OCI-LY3 (cell line): ENCODE data around the gene FBXO33.

ENCODE experiments used
- H2AFZ ChIP-seq: fragments of 200-600, 300-600 bp; shearing (Covaris generic); 2 replicates; pipeline ENCODE4 v1.6.0; 2014; ENCODE audit warnings: antibody characterized with exemption, low read depth, low read length
- H3K27ac ChIP-seq: fragments of 200-600, 300-600 bp; sonication (generic); 2 replicates; pipeline ENCODE4 v1.5.1; 2014; ENCODE audit warnings: mild to moderate bottlenecking, low read length, moderate library complexity, mixed read lengths
- H3K27me3 ChIP-seq: fragments of 200-600, 300-600 bp; sonication (generic); 2 replicates; pipeline ENCODE4 v1.6.1; 2014; ENCODE audit warnings: low read depth, low read length, mixed read lengths
- H3K36me3 ChIP-seq: fragments of 200-600, 300-600 bp; sonication (generic); replicated peaks from 2 replicates; pipeline ENCODE3; 2014; ENCODE audit warnings: low read depth, low read length, mixed read lengths
- H3K4me1 ChIP-seq: fragments of 300-600, 200-600 bp; sonication (generic); 2 replicates; pipeline ENCODE4 v1.6.1; 2014; ENCODE audit warnings: low read length, mixed read lengths
- H3K4me2 ChIP-seq: fragments of 200-600, 300-600 bp; sonication (generic); 2 replicates; pipeline ENCODE4 v1.6.1; 2014; ENCODE audit warnings: low read length, mixed read lengths
- H3K4me3 ChIP-seq: fragments of 300-600, 200-600 bp; sonication (generic); 2 replicates; pipeline ENCODE4 v1.5.1; 2014; ENCODE audit warnings: antibody characterized with exemption, mild to moderate bottlenecking, low read length, moderate library complexity
- H3K79me2 ChIP-seq: fragments of 300-600, 200-600 bp; shearing (Covaris generic); 2 replicates; pipeline ENCODE4 v1.6.1; 2014; ENCODE audit warnings: mild to moderate bottlenecking, low read length, mixed read lengths
- H3K9ac ChIP-seq: fragments of 300-600, 200-600 bp; shearing (Covaris generic); 2 replicates; pipeline ENCODE4 v1.6.0; 2014; ENCODE audit warnings: mild to moderate bottlenecking, low read length, moderate library complexity
- H3K9me3 ChIP-seq: fragments of 200-600, 300-600 bp; shearing (Covaris generic); 2 replicates; pipeline ENCODE4 v1.6.1; 2014; ENCODE audit warnings: low read length, mixed read lengths; ENCODE audit not compliant: insufficient read depth
- H4K20me1 ChIP-seq: fragments of 200-600, 300-600 bp; sonication (generic); 2 replicates; pipeline ENCODE4 v1.6.1; 2016; ENCODE audit warnings: low read length, mixed read lengths; ENCODE audit not compliant: insufficient read depth
- EZH2phosphoT487 ChIP-seq: fragments of 200-600 bp; shearing (Covaris generic); IDR thresholded peaks from 2 replicates; pipeline ENCODE4 v1.6.1; 2018; ENCODE audit warnings: antibody characterized with exemption, mixed run types, low read depth
- TF ChIP-seq, protein P1 (sequence below): fragments of 200-600, 300-600 bp; sonication (generic); IDR thresholded peaks from 2 replicates; pipeline ENCODE4 v1.5.1; 2014; ENCODE audit warnings: antibody characterized with exemption, low read length, low read depth

Gene FBXO33

DNA sequence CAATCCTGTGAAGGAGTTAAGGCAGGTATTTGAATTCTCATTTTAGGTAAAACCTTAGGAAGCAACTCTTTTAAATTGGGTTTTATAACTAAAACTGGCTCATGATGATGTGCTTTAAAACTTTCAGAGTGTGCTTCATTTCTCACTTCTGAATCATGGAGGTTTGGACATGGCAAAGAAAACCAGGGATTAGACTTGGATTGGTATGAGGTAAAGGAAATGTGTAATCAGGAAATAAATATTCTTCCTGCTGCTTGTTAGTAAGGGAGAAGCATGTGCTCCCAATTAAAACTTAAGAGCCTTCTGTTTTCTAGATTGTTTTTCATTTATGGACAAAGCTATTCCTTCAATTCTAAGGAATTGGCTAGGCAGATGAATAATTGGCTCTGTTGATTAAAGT, 57.4 kb downstream of the FBXO33 start:
- Histone ChIP-seq H3K27me3 (no peaks in the 10 kb centered on the region), H4K20me1 (no peaks in the 10 kb centered on the region), H3K4me1 (no peaks in the 10 kb centered on the region), H3K79me2 (no peaks in the 10 kb centered on the region), H3K4me3 (no peak overlapping the region), H3K4me2 (no peak overlapping the region), H3K36me3 (no peaks in the 10 kb centered on the region), H3K9me3 (no peaks in the 10 kb centered on the region), H3K9ac (no peak overlapping the region), H2AFZ (no peak overlapping the region), H3K27ac (no peak overlapping the region)
- no peak for TF ChIP-seq EZH2phosphoT487
- TF ChIP-seq, protein P1, sequence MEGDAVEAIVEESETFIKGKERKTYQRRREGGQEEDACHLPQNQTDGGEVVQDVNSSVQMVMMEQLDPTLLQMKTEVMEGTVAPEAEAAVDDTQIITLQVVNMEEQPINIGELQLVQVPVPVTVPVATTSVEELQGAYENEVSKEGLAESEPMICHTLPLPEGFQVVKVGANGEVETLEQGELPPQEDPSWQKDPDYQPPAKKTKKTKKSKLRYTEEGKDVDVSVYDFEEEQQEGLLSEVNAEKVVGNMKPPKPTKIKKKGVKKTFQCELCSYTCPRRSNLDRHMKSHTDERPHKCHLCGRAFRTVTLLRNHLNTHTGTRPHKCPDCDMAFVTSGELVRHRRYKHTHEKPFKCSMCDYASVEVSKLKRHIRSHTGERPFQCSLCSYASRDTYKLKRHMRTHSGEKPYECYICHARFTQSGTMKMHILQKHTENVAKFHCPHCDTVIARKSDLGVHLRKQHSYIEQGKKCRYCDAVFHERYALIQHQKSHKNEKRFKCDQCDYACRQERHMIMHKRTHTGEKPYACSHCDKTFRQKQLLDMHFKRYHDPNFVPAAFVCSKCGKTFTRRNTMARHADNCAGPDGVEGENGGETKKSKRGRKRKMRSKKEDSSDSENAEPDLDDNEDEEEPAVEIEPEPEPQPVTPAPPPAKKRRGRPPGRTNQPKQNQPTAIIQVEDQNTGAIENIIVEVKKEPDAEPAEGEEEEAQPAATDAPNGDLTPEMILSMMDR = no peak

DNA sequence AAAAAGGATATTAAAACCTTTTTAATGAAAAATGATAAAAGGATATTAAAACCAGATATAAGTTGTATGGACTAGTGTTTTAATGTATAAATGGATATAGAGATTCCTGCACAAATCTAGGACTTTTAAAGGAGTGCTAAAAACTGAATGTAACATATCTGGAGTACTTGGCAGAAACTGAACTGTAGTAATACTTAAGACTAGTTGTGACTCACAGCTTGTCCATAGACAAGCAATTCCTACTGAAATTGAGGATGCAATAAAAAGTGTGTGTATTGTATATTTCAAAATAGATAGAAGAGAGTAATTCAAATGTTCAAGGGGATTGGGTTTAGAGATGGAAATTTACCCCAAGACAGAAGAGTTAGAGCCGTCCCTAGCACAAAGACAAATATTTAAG, 59.6 kb downstream of the FBXO33 start:
- H3K27ac ChIP-seq = no peak overlapping the region
- H3K9me3 ChIP-seq = no peaks in the 10 kb centered on the region
- H3K79me2 ChIP-seq = no peaks in the 10 kb centered on the region
- H2AFZ ChIP-seq = no peak overlapping the region
- no peaks in the 10 kb centered on the region for H3K36me3 ChIP-seq
- H3K4me3 ChIP-seq = no peak overlapping the region
- H3K4me1 ChIP-seq = no peaks in the 10 kb centered on the region
- H3K4me2 ChIP-seq = no peak overlapping the region
- H3K27me3 ChIP-seq = no peaks in the 10 kb centered on the region
- TF ChIP-seq EZH2phosphoT487 = no peak
- TF ChIP-seq, protein P1 = no peak
- no peak overlapping the region for H3K9ac ChIP-seq
- H4K20me1 ChIP-seq = no peaks in the 10 kb centered on the region

- H3K4me3 ChIP-seq = no peak overlapping the region
- no peak overlapping the region for H2AFZ ChIP-seq
- H3K36me3 ChIP-seq = peaks cover under 1% of the 10 kb centered on the region
- H3K27me3 ChIP-seq = no peaks in the 10 kb centered on the region
- no peaks in the 10 kb centered on the region for H3K9me3 ChIP-seq
- no peak overlapping the region for H3K4me2 ChIP-seq
- H3K27ac ChIP-seq = no peak overlapping the region
- H4K20me1 ChIP-seq = no peaks in the 10 kb centered on the region
- no peak for TF ChIP-seq EZH2phosphoT487
- TF ChIP-seq, protein P1 = no peak
- no peaks in the 10 kb centered on the region for H3K4me1 ChIP-seq
- no peak overlapping the region for H3K9ac ChIP-seq
- no peaks in the 10 kb centered on the region for H3K79me2 ChIP-seq
Observed at GRCh38 chr14:39370415-39370814, 61.8 kb downstream of the FBXO33 start.

DNA sequence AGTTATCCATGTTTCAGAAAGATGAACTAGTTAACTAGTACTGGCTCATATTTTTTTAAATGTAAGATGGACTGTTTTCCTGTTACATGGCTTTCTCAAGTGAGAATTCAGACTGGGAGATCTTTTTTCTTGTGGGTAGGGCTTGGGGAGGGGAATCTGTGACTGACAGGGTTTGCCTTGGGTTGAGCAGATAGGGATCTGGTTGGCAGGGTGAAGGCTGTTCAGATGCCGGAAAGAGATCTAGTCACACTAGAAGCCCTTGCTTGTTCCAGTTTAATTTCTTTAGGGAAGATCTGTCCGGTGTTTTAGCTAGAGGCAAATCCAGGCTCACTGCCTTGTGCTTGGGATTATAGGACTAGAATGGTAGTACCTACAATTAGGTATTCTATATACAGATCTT, 63.2 kb downstream of the FBXO33 start:
- H2AFZ ChIP-seq = no peak overlapping the region
- H4K20me1 ChIP-seq = no peaks in the 10 kb centered on the region
- H3K36me3 ChIP-seq = peaks cover 10% of the 10 kb centered on the region
- no peak for TF ChIP-seq EZH2phosphoT487
- no peaks in the 10 kb centered on the region for H3K4me1 ChIP-seq
- H3K4me3 ChIP-seq = no peak overlapping the region
- no peak overlapping the region for H3K27ac ChIP-seq
- H3K27me3 ChIP-seq = no peaks in the 10 kb centered on the region
- 0 out of 2 replicates have a peak, but pooled peaks cover 7% of the 10 kb centered on the region for H3K9me3 ChIP-seq
- no peaks in the 10 kb centered on the region for H3K79me2 ChIP-seq
- H3K9ac ChIP-seq = no peak overlapping the region
- H3K4me2 ChIP-seq = no peak overlapping the region
